Brain microvascular endothelial cell (primary cell): Measurements from ENCODE around the gene PTPN14.

ENCODE experiments used
- DNase-seq: peaks from one replicate; pipeline ENCODE4 v3.0.0-alpha.2; 2020
- H3K27ac ChIP-seq: fragments of 250-450 bp; sonication (Bioruptor Pico); 2 replicates; pipeline ENCODE4 v1.5.1; 2020; ENCODE audit warnings: mild to moderate bottlenecking, moderate library complexity
- H3K27me3 ChIP-seq: fragments of 250-450 bp; sonication (Bioruptor Pico); replicated peaks from 2 replicates; pipeline ENCODE4 v1.5.1; 2020; ENCODE audit warnings: mild to moderate bottlenecking
- H3K36me3 ChIP-seq: fragments of 250-450 bp; sonication (Bioruptor Pico); replicated peaks from 2 replicates; pipeline ENCODE4 v1.5.1; 2020; ENCODE audit warnings: mild to moderate bottlenecking
- H3K4me3 ChIP-seq: 2 replicates; pipeline ENCODE4 v1.5.1; 2011; ENCODE audit warnings: low read depth, mild to moderate bottlenecking, control low read depth, low read length, moderate library complexity
- CTCF ChIP-seq: IDR thresholded peaks from 2 replicates; pipeline ENCODE4 v1.5.1; 2011; ENCODE audit warnings: low read depth, mild to moderate bottlenecking, moderate library complexity, low read length, control low read depth, inconsistent platforms; ENCODE audit errors: missing control alignments
- in situ Hi-C: cut with HindIII; loops from 2 replicates; pipeline ENCODE4 v1.10.0; 2017; ENCODE audit warnings: low sequenced_read_pairs, low pct_ligation_motif_present

PTPN14 gene

GRCh38 chr1:214547747-214548146 lies 3.7 kb downstream of the PTPN14 start:
- Histone ChIP-seq H3K27ac (no peak overlapping the region), H3K27me3 (no peaks in the 10 kb centered on the region), H3K4me3 (no peak overlapping the region), H3K36me3 (peaks cover 3% of the 10 kb centered on the region)
- TF ChIP-seq CTCF = no peak
- no peak for DNase-seq
- in situ Hi-C loops = no loop called here

- H3K27ac ChIP-seq = no peak overlapping the region
- in situ Hi-C loops = no loop called here
- no peak for TF ChIP-seq CTCF
- H3K36me3 ChIP-seq = peaks cover 3% of the 10 kb centered on the region
- DNase-seq = no peak
- H3K4me3 ChIP-seq = no peak overlapping the region
- no peaks in the 10 kb centered on the region for H3K27me3 ChIP-seq
Observed at GRCh38 chr1:214546886-214547641, 4.3 kb downstream of the PTPN14 start.

- no peak for DNase-seq
- in situ Hi-C loops = no loop called here
- Histone ChIP-seq H3K4me3 (no peak overlapping the region), H3K36me3 (peaks cover 3% of the 10 kb centered on the region), H3K27me3 (no peaks in the 10 kb centered on the region), H3K27ac (no peak overlapping the region)
- TF ChIP-seq CTCF = no peak
Observed at GRCh38 chr1:214546084-214546483, 5.3 kb downstream of the PTPN14 start.

GRCh38 chr1:214545293-214545692 lies 6.1 kb downstream of the PTPN14 start:
- DNase-seq = no peak
- in situ Hi-C loops = no loop called here
- H3K36me3 ChIP-seq = peaks cover 3% of the 10 kb centered on the region
- H3K4me3 ChIP-seq = no peak overlapping the region
- H3K27me3 ChIP-seq = no peaks in the 10 kb centered on the region
- no peak for TF ChIP-seq CTCF
- H3K27ac ChIP-seq = no peak overlapping the region

- no peak for TF ChIP-seq CTCF
- Histone ChIP-seq H3K27me3 (no peaks in the 10 kb centered on the region), H3K27ac (no peak overlapping the region), H3K4me3 (no peak overlapping the region), H3K36me3 (peaks cover 2% of the 10 kb centered on the region)
- no peak for DNase-seq
- in situ Hi-C loops = no loop called here
Observed at GRCh38 chr1:214544791-214545190, 6.6 kb downstream of the PTPN14 start.
